Measurements from ENCODE around the gene CPPED1.

DNA sequence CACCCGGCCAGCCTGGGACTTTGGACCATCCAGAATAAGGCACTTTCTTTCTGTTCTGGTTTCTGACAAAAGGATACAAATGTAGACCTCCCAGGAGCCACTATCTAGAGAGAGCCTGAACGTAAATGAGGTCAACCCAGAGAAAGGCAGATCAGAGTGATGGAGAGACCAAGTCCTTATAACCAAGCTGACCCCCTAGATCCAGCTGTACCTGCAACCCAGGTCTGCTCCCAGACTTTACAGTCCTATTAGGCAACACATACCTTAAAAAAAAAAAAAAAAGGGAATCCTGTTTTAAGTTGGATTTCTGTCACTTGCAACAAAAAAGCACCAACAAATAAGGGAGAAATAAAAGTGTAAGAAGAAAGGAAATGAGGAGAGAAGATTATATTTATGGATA lies 23.2 kb downstream of the CPPED1 start:
- TF ChIP-seq POLR2AphosphoS5 (IDR thresholded peaks at IDR 0.05; ENCODE audit: low read depth, low read length) (no peak), CEBPB (IDR thresholded peaks at IDR 0.05; ENCODE audit: low read depth) (no peak), ELF1 (IDR thresholded peaks at IDR 0.05; ENCODE audit: borderline replicate concordance, low read depth) (no peak), MAX (IDR thresholded peaks at IDR 0.05) (no peak), CTCF (IDR thresholded peaks at IDR 0.05 in 2 of 3, conservative IDR thresholded peaks at IDR 0.05 in 1 of 3; ENCODE audit: borderline replicate concordance in 1 of 3, insufficient read depth in 1 of 3, low read depth in 2 of 3, low read length in 2 of 3) (no peak), POLR2A (IDR thresholded peaks at IDR 0.05; ENCODE audit: borderline replicate concordance, extremely low read depth, insufficient read depth, insufficient read length) (no peak), EZH2 (IDR thresholded peaks at IDR 0.05) (no peak), ZNF274 (IDR thresholded peaks at IDR 0.05; ENCODE audit: low read depth, low read length) (no peak), SP1 (IDR thresholded peaks at IDR 0.05; ENCODE audit: low read depth) (no peak), ATF3 (IDR thresholded peaks at IDR 0.05) (no peak), YY1 (IDR thresholded peaks at IDR 0.05; ENCODE audit: extremely low read depth, insufficient replicate concordance, low read depth, low read length) (no peak), RAD21 (IDR thresholded peaks at IDR 0.05; ENCODE audit: low read depth) (no peak)
